Kidney (tissue), 14 donors: ENCODE measurements around the gene ADAMTS14. TPM values are rescaled to one million over a fixed set of nuclear protein-coding genes. Genes with fewer than 3 reads are reported as not detected.
A peak's percentile ranks its signal among the peaks of the same experiment; 100 is the strongest.
"Not testable (repeated sequence)": the region's sequence is repeated elsewhere in the genome, so short reads cannot be mapped to it uniquely, and the experiment has no call there.

Source experiments
- DNase-seq, 5 donors: peaks; one replicate each; pipeline ENCODE4 v3.0.0-alpha.2; 2013 to 2020
- FAIRE-seq: peaks from 2 replicates; lab custom pipeline; 2012; peaks lifted over from hg19 to GRCh38; lab: Jason Lieb, UNC
- H3K27ac ChIP-seq, 2 donors: one replicate each; pipeline ENCODE4 v1.7.0; 2013; ENCODE audit warnings: low read depth in 2 of 2, low read length in 2 of 2, inconsistent platforms in 1 of 2
- H3K27me3 ChIP-seq: one replicate; pipeline ENCODE4 v1.7.1; 2013; ENCODE audit warnings: low read length, inconsistent platforms; ENCODE audit not compliant: control insufficient read depth, insufficient read depth
- H3K36me3 ChIP-seq, 3 donors: one replicate each; pipeline versions ENCODE4 v1.7.0 to v1.7.1; 2013; ENCODE audit warnings: low read length in 3 of 3, control low read depth in 1 of 3, inconsistent platforms in 1 of 3; ENCODE audit not compliant: insufficient read depth in 3 of 3, control insufficient read depth in 2 of 3
- H3K4me1 ChIP-seq, 3 donors: one replicate each; pipeline versions ENCODE4 v1.7.0 to v1.7.1; 2013; ENCODE audit warnings: low read length in 3 of 3, inconsistent platforms in 1 of 3, low read depth in 1 of 3; ENCODE audit not compliant: control insufficient read depth in 2 of 3, insufficient read depth in 2 of 3
- H3K4me3 ChIP-seq, 3 donors: one replicate each; pipeline versions ENCODE4 v1.7.0 to v1.8.1; 2013; ENCODE audit warnings: low read length in 3 of 3, control low read depth in 1 of 3, inconsistent platforms in 1 of 3
- H3K9ac ChIP-seq, 3 donors: one replicate each; pipeline versions ENCODE4 v1.7.0 to v1.7.1; 2013; ENCODE audit warnings: low read length in 3 of 3, control low read depth in 1 of 3, inconsistent platforms in 1 of 3
- H3K9me3 ChIP-seq, 3 donors: one replicate each; pipeline versions ENCODE4 v1.7.0 to v1.7.1; 2013; ENCODE audit warnings: low read length in 3 of 3, control low read depth in 1 of 3, inconsistent platforms in 1 of 3; ENCODE audit not compliant: control insufficient read depth in 2 of 3, insufficient read depth in 1 of 3
- intact Hi-C: fragments of 100-400 bp; cut with DNase I; formaldehyde crosslinking; loops from one replicate; pipeline ENCODE4 v1.11.1; 2022
- polyA plus RNA-seq: library from polyadenylated mRNA; stranded (reverse); fragments of 350-450 nt; fragmentation: Illumina TruSeq; extraction: RNeasy Lipid Tissue Mini Kit (QIAGEN cat#74804); gene quantifications from one replicate; pipeline ENCODE4 v1.2.3, GENCODE V29; 2014; ENCODE audit warnings: low read depth, low replicate concordance; ENCODE audit not compliant: insufficient read depth
- total RNA-seq: library from RNA; stranded (reverse); fragmentation: NEBNext Ultra II Directional; extraction: Animal tissue kit (Norgen Biotek cat#: 25700); gene quantifications from one replicate; pipeline ENCODE4 v1.2.1, GENCODE V29; 2021
- TF ChIP-seq, protein P1 (sequence below): IDR thresholded peaks from 3 replicates; pipeline ENCODE4 v1.5.1; 2012; ENCODE audit warnings: mild to moderate bottlenecking, moderate library complexity, borderline replicate concordance; ENCODE audit not compliant: insufficient read depth; ENCODE audit errors: extremely low read depth
- donor health status: control.
- donor health status: control.
- donor health status: control.
- donor health status: control.
- donor health status: control.
- donor health status: DM: yes; HTN: yes; CAD: no.
- donor health status: Normal renal cell carcinoma (clear cell type).

The ADAMTS14 gene
- total and polyA plus RNA-seq, 2 donors from 2014 or later: 0.47 TPM; not detected in 1

DNA sequence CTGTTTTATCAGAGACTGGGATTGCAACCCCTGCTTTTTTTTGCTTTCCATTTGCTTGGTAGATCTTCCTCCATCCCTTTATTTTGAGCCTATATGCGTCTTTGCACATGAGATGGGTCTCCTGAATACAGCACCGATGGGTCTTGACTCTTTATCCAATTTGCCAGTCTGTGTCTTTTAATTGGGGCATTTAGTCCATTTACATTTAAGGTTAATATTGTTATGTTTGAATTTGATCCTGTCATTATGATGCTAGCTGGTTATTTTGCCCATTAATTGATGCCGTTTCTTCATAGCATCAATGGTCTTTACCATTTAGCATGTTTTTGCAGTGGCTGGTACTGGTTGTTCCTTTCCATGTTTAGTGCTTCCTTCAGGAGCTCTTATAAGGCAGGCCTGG is 29.0 kb upstream of the ADAMTS14 start:
- intact Hi-C loops, H3K27me3 ChIP-seq, H3K36me3 ChIP-seq, FAIRE-seq, DNase-seq, H3K27ac ChIP-seq, H3K4me1 ChIP-seq, H3K9ac ChIP-seq, H3K4me3 ChIP-seq, H3K9me3 ChIP-seq: not testable (repeated sequence)

DNA sequence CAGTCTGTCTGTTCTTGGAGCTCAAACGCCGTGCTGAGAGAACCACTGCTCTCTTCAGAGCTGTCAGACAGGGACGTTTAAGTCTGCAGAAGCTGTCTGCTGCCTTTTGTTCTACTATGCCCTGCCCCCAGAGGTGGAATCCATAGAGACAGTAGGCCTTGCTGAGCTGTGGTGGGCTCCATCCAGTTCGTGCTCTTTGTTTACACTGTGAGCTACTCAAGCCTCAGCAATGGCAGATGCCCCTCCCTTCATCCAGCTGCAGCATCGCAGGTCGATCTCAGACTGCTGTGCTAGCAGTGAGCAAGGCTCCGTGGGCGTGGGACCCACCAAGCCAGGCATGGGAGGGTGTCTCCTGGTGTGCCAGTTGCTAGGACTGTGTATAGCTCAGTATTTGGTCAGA is 27.3 kb upstream of the ADAMTS14 start:
- H3K27me3 ChIP-seq, H3K27ac ChIP-seq, intact Hi-C loops, H3K36me3 ChIP-seq, H3K4me3 ChIP-seq, FAIRE-seq, H3K9ac ChIP-seq, H3K9me3 ChIP-seq, DNase-seq, H3K4me1 ChIP-seq: not testable (repeated sequence)

DNA sequence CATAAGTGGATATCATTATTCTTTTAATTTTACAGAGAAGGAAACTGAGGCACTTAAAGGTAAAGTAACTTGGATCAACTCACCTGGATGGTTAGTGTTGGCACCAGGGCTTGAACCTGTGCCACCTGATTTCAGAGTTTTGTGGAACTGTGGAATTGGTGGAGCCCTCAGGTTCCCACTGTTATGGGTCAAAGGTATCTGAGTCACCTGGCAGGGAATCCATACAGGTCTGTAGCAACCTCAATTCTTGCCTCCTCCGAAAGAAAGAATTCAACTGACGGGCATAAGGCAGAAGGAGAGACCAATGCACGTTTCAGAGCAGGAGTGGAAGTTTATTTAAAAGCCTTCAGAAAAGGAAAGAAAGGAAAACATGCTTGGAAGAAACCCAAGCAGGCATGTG is 25.2 kb upstream of the ADAMTS14 start:
- Histone ChIP-seq H3K27ac (no peak overlapping the region), H3K9me3 (peaks cover 0 to 6% (median 2%) of the 10 kb centered on the region in 3 donors), H3K36me3 (no peaks in the 10 kb centered on the region), H3K4me3 (no peak overlapping the region), H3K4me1 (no peaks in the 10 kb centered on the region), H3K9ac (no peak overlapping the region), H3K27me3 (no peaks in the 10 kb centered on the region)
- TF ChIP-seq, protein P1, sequence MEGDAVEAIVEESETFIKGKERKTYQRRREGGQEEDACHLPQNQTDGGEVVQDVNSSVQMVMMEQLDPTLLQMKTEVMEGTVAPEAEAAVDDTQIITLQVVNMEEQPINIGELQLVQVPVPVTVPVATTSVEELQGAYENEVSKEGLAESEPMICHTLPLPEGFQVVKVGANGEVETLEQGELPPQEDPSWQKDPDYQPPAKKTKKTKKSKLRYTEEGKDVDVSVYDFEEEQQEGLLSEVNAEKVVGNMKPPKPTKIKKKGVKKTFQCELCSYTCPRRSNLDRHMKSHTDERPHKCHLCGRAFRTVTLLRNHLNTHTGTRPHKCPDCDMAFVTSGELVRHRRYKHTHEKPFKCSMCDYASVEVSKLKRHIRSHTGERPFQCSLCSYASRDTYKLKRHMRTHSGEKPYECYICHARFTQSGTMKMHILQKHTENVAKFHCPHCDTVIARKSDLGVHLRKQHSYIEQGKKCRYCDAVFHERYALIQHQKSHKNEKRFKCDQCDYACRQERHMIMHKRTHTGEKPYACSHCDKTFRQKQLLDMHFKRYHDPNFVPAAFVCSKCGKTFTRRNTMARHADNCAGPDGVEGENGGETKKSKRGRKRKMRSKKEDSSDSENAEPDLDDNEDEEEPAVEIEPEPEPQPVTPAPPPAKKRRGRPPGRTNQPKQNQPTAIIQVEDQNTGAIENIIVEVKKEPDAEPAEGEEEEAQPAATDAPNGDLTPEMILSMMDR: no peak
- intact Hi-C loops: no loop called here
- DNase-seq (no peak), FAIRE-seq (no peak)

DNA sequence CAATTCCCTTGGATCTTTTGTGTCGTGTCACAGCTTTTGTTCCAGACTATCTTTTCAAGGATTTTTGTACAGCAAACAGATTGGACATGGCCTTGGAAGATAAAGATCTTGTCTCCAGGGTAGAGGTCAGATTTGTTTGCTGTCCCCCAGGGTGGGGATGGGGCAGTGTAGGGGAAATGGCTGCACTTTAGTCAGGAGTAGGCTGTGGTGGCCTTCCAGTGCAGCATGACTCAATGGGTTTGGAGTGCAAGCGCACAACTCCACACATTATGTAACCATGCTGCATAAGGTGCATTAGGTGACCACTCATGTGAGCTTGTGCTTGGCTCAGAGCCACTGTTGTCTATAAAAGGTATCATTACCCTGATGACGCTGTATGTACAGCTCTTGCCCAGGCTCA is 23.9 kb upstream of the ADAMTS14 start:
- intact Hi-C loops: no loop called here
- H3K36me3 ChIP-seq: no peaks in the 10 kb centered on the region
- no peaks in the 10 kb centered on the region for H3K4me1 ChIP-seq
- peaks cover 0 to 6% (median 2%) of the 10 kb centered on the region in 3 donors for H3K9me3 ChIP-seq
- TF ChIP-seq, protein P1: no peak
- no peak overlapping the region for H3K9ac ChIP-seq
- FAIRE-seq (no peak), DNase-seq (peak in 1 of 5 donors; percentile 14)
- no peaks in the 10 kb centered on the region for H3K27me3 ChIP-seq
- H3K27ac ChIP-seq: no peak overlapping the region
- H3K4me3 ChIP-seq: no peak overlapping the region
